ENCODE results near the gene PKDCC. TPM values are rescaled to one million over a fixed set of nuclear protein-coding genes. Genes with fewer than 3 reads are reported as not detected.

The PKDCC gene
- total and polyA plus RNA-seq, 10 of the 15 experiments (the other 5 are each of a cell fraction or from before 2014, with no cell fraction given), result 0.13 to 10.2 (median 2.3) TPM

GRCh38 chr2:41999592-42000281 lies 48.1 kb upstream of the PKDCC start:
- ChIA-PET POLR2A (interaction anchor here (0.7 kb wide), 1 partner anchor 191 kb away, joined by 6 read pairs; no protein-coding TSS in a partner anchor), CTCF (no interaction called here), RAD21 (ENCODE audit: unreplicated experiment) (no interaction called here), SMC1A (ENCODE audit: uncharacterized antibody, unreplicated experiment) (no interaction called here)
- H3K27ac ChIP-seq (ENCODE audit: control insufficient read depth, insufficient read depth), result no peak overlapping the region
- WGBS (ENCODE audit: insufficient coverage, insufficient replicate concordance, low lambda C conversion rate, missing lambda C conversion rate), result 22% methylated on average over 9 of the region's 9 CpGs
- H3K36me3 ChIP-seq (ENCODE audit: control insufficient read depth in 2 of 2, insufficient read depth in 2 of 2, low read length in 1 of 2), result no peaks in the 10 kb centered on the region
- DNase-seq (ENCODE audit: low read depth, low spot score) (no peak), FAIRE-seq (no peak), ATAC-seq (no peak)
- no peak for TF ChIP-seq FOXM1 (IDR thresholded peaks at IDR 0.05; ENCODE audit: low read depth, low read length)
- no peak for TF ChIP-seq IRF5 (IDR thresholded peaks at IDR 0.05; ENCODE audit: borderline replicate concordance)
- TF ChIP-seq SREBF1 (IDR thresholded peaks at IDR 0.05; ENCODE audit: low read length), result no peak
- TF ChIP-seq ATF2 (IDR thresholded peaks at IDR 0.05; ENCODE audit: low read length), result no peak
- no peaks in the 10 kb centered on the region; a peak in 2 of 4 replicates for H3K27me3 ChIP-seq (replicated peaks in 1 of 2; ENCODE audit: control insufficient read depth in 2 of 2, insufficient read depth in 2 of 2, low read length in 1 of 2)
- no peaks in the 10 kb centered on the region for H4K20me1 ChIP-seq (ENCODE audit: control insufficient read depth, insufficient read depth)
- H3K79me2 ChIP-seq (ENCODE audit: control insufficient read depth, insufficient read depth, low read length), result no peaks in the 10 kb centered on the region
- H3K9ac ChIP-seq (ENCODE audit: control insufficient read depth, insufficient read depth, low read length), result no peak overlapping the region
- peaks cover 6% of the 10 kb centered on the region for H3K9me3 ChIP-seq (replicated peaks; ENCODE audit: control insufficient read depth, insufficient read depth, low read length)
- intact Hi-C loops (cut with micrococcal nuclease; ENCODE audit: unreplicated experiment) (no loop called here), in situ Hi-C loops (cut with MboI) (no loop called here)
- H3K4me1 ChIP-seq (ENCODE audit: control insufficient read depth, insufficient read depth, low read length), result no peaks in the 10 kb centered on the region
- BruUV-seq (replicated peaks), result no TSS peak
- no peak overlapping the region for H3K4me3 ChIP-seq
- no peak overlapping the region for H3K4me2 ChIP-seq (ENCODE audit: control insufficient read depth, insufficient read depth)
- no peak overlapping the region for H2AFZ ChIP-seq (ENCODE audit: control insufficient read depth, low read depth, low read length)
